Activated CD4-positive, alpha-beta T cell treated with anti-CD3 and anti-CD28 coated beads for 36 hours (primary cell): Measurements from ENCODE around the gene ZBTB8B. TPM values are rescaled to one million over a fixed set of nuclear protein-coding genes. Genes with fewer than 3 reads are reported as not detected.
"Not testable (repeated sequence)": the region's sequence is repeated elsewhere in the genome, so short reads cannot be mapped to it uniquely, and the experiment has no call there.

Experiments
- ATAC-seq: fragments of 200-7000 bp; cut with Tn5 transposase; one replicate; pipeline ENCODE4 v1.10.0; 2021; ENCODE audit warnings: mild to moderate bottlenecking, moderate library complexity
- CTCF ChIA-PET: fragments of 350-600 bp; sonication (Branson Sonifier 250); formaldehyde crosslinking; loops from one replicate; lab custom pipeline; 2021; ENCODE audit warnings: antibody characterized with exemption; lab: Charles Lee
- POLR2A ChIA-PET: fragments of 350-600 bp; sonication (Branson Sonifier 250); formaldehyde crosslinking; loops from one replicate; lab custom pipeline; 2021; ENCODE audit warnings: antibody characterized with exemption, inconsistent platforms; lab: Charles Lee
- DNase-seq: peaks from one replicate; pipeline ENCODE4 v3.0.0-alpha.2; 2020
- H3K27ac Mint-ChIP-seq: one replicate; pipeline ENCODE4 v1.8.0; 2021; ENCODE audit warnings: mixed read lengths
- H3K27me3 Mint-ChIP-seq: one replicate; pipeline ENCODE4 v1.8.0; 2021; ENCODE audit warnings: mixed read lengths
- H3K36me3 Mint-ChIP-seq: one replicate; pipeline ENCODE4 v1.8.0; 2021; ENCODE audit warnings: low read depth, mixed read lengths
- H3K4me1 Mint-ChIP-seq: one replicate; pipeline ENCODE4 v1.8.0; 2021; ENCODE audit warnings: mixed read lengths
- H3K4me3 Mint-ChIP-seq: one replicate; pipeline ENCODE4 v1.8.0; 2021; ENCODE audit warnings: mild to moderate bottlenecking, moderate library complexity, mixed read lengths
- H3K9me3 Mint-ChIP-seq: one replicate; pipeline ENCODE4 v1.8.0; 2021; ENCODE audit warnings: low read depth, mixed read lengths
- intact Hi-C, 2 experiments: fragments of 100-400 bp; cut with DNase I in 1 of 2; cut with micrococcal nuclease in 1 of 2; formaldehyde crosslinking; loops; one replicate each; pipeline versions ENCODE4 v1.14.2 to v1.15.1; 2022 to 2024; cut with DNase I, micrococcal nuclease
- total RNA-seq, 2 experiments: library from RNA; stranded (reverse); gene quantifications; one replicate each; pipeline ENCODE4 v1.2.3, GENCODE V29; 2021

ZBTB8B gene
- total RNA-seq, 2 experiments from 2014 or later: not detected

DNA sequence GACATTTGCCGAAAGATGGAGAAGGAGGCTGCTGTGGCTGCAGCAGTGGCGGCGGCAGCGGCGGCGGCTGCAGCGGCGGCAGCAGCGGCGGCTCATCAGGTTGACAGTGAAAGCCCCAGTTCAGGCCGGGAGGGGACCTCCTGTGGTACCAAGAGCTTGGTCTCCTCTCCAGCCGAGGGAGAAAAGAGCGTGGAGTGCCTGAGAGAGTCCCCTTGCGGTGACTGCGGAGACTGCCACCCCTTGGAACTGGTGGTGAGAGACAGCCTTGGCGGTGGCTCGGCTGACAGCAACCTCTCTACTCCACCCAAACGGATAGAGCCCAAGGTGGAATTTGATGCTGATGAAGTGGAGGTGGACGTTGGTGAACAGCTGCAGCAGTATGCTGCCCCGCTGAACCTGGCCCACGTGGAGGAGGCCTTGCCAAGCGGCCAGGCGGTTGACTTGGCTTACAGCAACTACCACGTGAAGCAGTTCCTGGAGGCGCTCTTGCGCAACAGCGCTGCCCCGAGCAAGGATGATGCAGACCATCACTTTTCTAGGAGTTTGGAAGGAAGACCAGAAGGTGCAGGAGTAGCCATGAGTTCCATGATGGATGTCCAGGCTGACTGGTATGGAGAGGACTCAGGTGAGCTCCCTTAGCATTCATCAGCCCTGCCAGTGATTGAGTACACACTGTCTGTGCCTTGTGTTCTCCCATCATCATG, 6.3 kb downstream of the ZBTB8B start:
- ATAC-seq: peak; percentile 68
- CTCF ChIA-PET: interaction anchor here (0.6 to 0.7 kb wide), 2 partner anchors 9 to 388 kb away, joined by 3 read pairs; no protein-coding TSS in a partner anchor
- intact Hi-C loops: no loop called here
- DNase-seq: peak; percentile 55
- Mint-ChIP-seq H3K27ac (no peak overlapping the region), H3K4me3 (no peak overlapping the region), H3K36me3 (no peaks in the 10 kb centered on the region), H3K4me1 (no peaks in the 10 kb centered on the region), H3K27me3 (peaks cover 17% of the 10 kb centered on the region), H3K9me3 (no peaks in the 10 kb centered on the region)
- POLR2A ChIA-PET: no interaction called here

DNA sequence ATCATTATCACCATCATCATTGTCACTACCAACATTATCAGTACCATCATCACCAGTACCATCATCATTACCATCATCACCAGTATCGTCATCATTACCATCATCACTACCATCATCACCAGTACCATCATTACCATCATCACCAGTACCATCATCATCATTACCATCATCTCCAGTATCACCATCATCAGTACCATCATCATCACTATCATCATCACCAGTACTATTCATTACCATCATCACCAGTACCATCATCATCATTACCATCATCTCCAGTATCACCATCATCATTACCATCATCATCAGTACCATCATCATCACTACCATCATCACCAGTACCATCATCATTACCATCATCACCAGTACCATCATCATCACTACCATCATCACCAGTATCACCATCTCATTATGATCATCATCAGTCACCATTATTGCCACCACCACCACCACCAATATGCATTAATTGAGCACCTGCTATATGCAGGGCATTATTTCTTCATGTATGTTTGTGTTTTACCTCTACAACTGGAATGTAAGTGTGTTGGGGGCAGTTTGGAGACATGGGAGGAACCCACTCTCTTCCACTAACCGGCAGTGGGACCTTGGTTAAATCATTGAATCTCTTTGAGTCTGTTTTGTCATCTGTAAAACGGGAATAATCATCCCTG, 7.0 kb downstream of the ZBTB8B start:
- H3K4me3 Mint-ChIP-seq: no peak overlapping the region
- DNase-seq (no peak), ATAC-seq (no peak)
- peaks cover 18% of the 10 kb centered on the region for H3K27me3 Mint-ChIP-seq
- no peak overlapping the region for H3K27ac Mint-ChIP-seq
- no peaks in the 10 kb centered on the region for H3K4me1 Mint-ChIP-seq
- intact Hi-C loops: no loop called here
- H3K9me3 Mint-ChIP-seq: no peaks in the 10 kb centered on the region
- ChIA-PET POLR2A (interaction anchor here (0.6 kb wide), 1 partner anchor 222 kb away, joined by 7 read pairs; no protein-coding TSS in a partner anchor), CTCF (no interaction called here)
- H3K36me3 Mint-ChIP-seq: no peaks in the 10 kb centered on the region

DNA sequence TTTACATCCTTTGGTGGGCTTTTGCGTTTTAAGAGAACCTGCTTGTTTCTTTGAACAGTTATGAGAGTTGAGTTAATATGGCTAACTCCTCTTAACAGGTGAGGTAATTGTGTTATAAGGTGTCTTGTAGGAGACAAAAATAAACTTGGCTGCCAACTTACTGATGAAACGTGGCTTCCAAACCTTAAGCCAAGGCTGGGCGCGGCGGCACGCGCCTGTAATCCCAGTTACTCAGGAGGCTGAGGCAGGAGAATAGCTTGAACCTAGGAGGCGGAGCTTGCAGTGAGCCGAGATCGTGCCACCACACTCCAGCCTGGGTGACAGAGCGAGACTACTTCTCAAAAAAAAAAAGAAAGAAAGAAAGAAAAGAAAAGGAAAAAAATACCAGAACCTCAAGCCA, 8.1 kb downstream of the ZBTB8B start:
- H3K27me3 Mint-ChIP-seq: peaks cover 15% of the 10 kb centered on the region
- H3K4me1 Mint-ChIP-seq, POLR2A ChIA-PET, ATAC-seq, H3K9me3 Mint-ChIP-seq, H3K36me3 Mint-ChIP-seq, DNase-seq, H3K27ac Mint-ChIP-seq, intact Hi-C loops, H3K4me3 Mint-ChIP-seq: not testable (repeated sequence)
- CTCF ChIA-PET: interaction anchor here (0.6 kb wide), 2 partner anchors 27 to 234 kb away, joined by 3 read pairs; no protein-coding TSS in a partner anchor

DNA sequence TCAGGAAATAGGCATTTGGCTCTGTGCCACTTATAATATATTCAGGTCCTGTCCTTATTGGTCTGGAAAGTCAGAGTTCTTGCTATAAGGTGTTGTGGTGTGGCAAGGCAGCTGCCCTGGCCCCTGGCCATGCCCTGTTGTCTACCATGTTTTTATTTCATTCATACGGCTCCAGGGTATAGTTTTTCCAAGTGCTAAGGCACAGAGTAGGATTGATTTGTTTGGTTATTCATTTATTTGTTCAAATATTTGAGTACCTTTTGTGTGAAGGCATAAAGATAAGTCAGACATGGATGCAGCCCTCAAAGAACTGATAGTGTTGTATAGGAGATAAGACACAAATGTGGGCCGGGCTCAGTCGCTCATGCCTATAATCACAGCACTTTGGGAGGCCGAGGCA, 10.1 kb downstream of the ZBTB8B start:
- ATAC-seq (no peak), DNase-seq (no peak)
- Mint-ChIP-seq H3K4me1 (no peaks in the 10 kb centered on the region), H3K27me3 (peaks cover 7% of the 10 kb centered on the region), H3K27ac (no peak overlapping the region), H3K4me3 (no peak overlapping the region), H3K9me3 (no peaks in the 10 kb centered on the region), H3K36me3 (no peaks in the 10 kb centered on the region)
- ChIA-PET POLR2A (no interaction called here), CTCF (interaction anchor here (0.6 kb wide), 2 partner anchors 98 to 621 kb away, joined by 3 read pairs; no protein-coding TSS in a partner anchor)
- intact Hi-C loops: no loop called here

DNA sequence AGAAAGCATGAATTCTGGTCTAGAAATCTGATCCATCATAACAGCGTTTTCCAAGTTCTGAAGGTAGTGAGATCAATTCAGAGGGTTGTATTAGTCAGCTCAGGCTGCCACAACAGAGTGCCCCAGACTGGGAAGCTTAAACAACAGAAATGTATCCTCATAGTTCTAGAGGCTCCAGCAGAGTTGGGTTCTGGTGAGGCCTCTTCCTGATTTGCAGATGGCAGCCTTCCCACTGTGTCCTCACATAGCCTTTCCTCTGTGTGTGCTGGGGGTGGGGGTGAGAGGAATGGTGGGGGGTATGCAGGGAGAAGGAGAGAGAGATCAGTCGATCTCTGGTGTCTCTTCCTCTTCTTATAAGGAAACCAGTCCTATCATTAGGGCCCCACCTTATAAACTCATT, 15.1 kb downstream of the ZBTB8B start:
- ChIA-PET POLR2A (no interaction called here), CTCF (interaction anchor here (1.9 kb wide), 1 partner anchor 16 kb away, joined by 9 read pairs; no protein-coding TSS in a partner anchor)
- no peak overlapping the region for H3K4me3 Mint-ChIP-seq
- DNase-seq (no peak), ATAC-seq (no peak)
- no peaks in the 10 kb centered on the region for H3K9me3 Mint-ChIP-seq
- no peak overlapping the region for H3K27ac Mint-ChIP-seq
- H3K36me3 Mint-ChIP-seq: no peaks in the 10 kb centered on the region
- H3K4me1 Mint-ChIP-seq: no peaks in the 10 kb centered on the region
- intact Hi-C loops: no loop called here
- peaks cover 3% of the 10 kb centered on the region for H3K27me3 Mint-ChIP-seq

DNA sequence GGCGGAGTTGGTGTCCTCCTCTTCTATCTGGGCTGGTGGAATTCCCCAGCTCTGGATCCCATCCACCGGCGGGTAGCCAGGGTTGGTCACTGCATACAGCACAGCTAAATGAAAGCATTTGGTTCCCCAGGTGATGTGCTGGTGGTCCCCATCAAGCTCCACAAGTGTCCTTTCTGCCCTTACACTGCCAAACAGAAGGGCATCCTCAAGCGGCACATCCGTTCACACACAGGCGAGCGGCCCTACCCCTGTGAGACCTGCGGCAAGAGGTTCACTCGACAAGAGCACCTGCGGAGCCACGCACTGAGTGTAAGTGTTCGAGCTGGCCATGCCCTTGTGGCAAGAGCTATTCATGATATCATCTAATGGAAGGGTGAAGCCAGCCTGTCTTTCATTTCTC, 15.9 kb downstream of the ZBTB8B start:
- CTCF ChIA-PET: interaction anchor here (1.3 to 1.9 kb wide), 2 partner anchors 15 to 40 kb away, joined by 4 to 9 read pairs; no protein-coding TSS in a partner anchor

DNA sequence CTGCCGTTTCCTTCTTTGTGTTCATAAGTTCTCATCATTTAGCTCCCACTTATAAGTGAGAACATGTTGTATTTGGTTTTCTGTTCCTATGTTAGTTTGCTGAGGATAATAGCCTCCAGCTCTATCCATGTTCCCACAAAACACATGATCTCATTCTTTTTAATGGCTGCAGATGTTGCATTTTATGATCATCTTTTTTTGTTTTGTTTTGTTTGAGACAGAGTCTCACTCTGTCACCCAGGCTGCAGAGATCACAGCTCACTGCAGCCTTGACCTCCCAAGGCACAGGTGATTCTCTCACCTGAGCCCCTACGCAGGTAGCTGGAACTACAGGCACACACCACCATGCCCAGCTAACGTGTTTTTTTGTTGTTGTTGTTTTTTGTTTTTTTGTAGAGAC, 16.9 kb downstream of the ZBTB8B start:
- POLR2A ChIA-PET, intact Hi-C loops, H3K9me3 Mint-ChIP-seq, H3K4me1 Mint-ChIP-seq, H3K27me3 Mint-ChIP-seq, DNase-seq, H3K36me3 Mint-ChIP-seq, ATAC-seq, H3K27ac Mint-ChIP-seq, H3K4me3 Mint-ChIP-seq: not testable (repeated sequence)
- CTCF ChIA-PET: interaction anchor here (0.6 to 1.9 kb wide), 4 partner anchors 14 to 76 kb away, joined by 3 to 9 read pairs (median 4); no protein-coding TSS in a partner anchor

More for the DNA sequence above, 15.9 kb downstream of the ZBTB8B start:
- peaks cover 3% of the 10 kb centered on the region for H3K27me3 Mint-ChIP-seq
- H3K27ac Mint-ChIP-seq: no peak overlapping the region
- intact Hi-C loops: no loop called here
- H3K4me1 Mint-ChIP-seq: no peaks in the 10 kb centered on the region
- H3K9me3 Mint-ChIP-seq: no peaks in the 10 kb centered on the region
- POLR2A ChIA-PET: interaction anchor here (0.6 kb wide), 1 partner anchor 335 kb away, joined by 3 read pairs; no protein-coding TSS in a partner anchor
- H3K36me3 Mint-ChIP-seq: no peaks in the 10 kb centered on the region
- ATAC-seq (no peak), DNase-seq (no peak)
- H3K4me3 Mint-ChIP-seq: no peak overlapping the region

DNA sequence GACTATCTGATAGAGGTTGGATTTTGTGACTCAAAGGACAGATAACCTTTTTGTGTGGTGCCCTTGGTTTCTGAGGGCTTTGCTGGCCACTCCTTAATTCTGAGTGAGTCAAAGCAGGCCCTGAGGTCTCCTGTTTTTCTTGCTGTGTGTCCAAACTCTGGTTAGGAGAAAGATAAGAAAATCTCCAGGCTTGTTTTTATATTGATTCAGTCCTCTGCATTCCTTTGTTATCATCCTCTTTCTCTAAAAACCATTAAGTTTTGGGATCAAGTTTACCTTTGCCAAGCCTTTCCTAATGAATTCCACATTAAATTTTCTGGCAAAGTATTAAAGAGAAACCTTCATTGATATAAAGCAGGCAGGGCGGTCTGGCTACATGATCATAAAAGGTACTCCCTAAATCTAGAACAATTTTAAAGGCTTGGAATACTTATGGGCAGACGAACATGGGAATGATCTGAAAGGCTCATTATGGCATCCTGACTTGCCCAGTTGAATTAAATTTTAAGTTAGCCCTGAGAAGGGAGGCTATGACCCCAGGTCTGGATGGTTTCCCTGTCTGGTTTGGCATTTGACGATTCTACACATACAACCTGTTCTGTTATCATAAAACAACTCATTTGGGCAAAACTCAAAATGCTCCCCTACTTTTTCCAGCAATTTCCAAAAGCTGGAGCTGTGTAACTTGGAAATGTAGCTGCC, 20.8 kb downstream of the ZBTB8B start:
- ChIA-PET POLR2A (no interaction called here), CTCF (no interaction called here)
- no peak overlapping the region for H3K27ac Mint-ChIP-seq

DNA sequence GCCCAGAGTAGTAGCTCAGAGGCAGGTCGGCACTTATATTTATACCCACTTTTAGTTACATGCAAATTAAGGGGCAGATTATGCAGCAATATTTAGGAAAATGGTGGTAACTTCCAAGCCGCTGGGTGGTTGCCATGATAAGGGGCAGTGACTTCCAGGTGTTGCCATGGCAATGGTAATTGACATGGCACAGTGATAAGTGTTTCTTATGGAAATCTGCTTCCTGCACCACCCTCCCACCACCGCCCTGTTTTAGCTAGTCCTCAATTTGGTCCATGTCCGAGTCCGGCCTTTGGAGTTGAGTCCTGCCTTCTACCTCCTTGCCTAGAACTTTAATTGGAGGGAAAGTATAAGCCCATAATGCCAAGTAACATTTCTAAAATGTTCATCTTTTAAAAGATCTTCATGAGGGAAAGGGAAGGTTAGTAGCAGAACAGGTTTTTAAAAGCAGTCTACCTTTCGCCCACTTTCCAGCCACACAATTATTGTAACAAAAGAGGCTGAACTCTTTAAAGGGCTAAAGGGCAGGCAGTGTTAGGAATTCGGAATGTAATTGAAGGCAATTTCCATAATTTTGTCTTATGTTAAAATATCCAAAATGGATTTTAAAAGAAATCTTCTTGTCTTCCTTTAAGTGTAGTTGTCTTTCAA, 21.7 kb downstream of the ZBTB8B start:
- no peak for DNase-seq
- ChIA-PET CTCF (interaction anchor here (0.7 kb wide), 1 partner anchor 98 kb away, joined by 3 read pairs; no protein-coding TSS in a partner anchor), POLR2A (no interaction called here)
- no peak overlapping the region for H3K27ac Mint-ChIP-seq
- ATAC-seq: no peak
- H3K4me1 Mint-ChIP-seq: no peaks in the 10 kb centered on the region
- no peaks in the 10 kb centered on the region for H3K9me3 Mint-ChIP-seq
- H3K4me3 Mint-ChIP-seq: no peak overlapping the region
- H3K36me3 Mint-ChIP-seq: no peaks in the 10 kb centered on the region
- peaks cover 3% of the 10 kb centered on the region for H3K27me3 Mint-ChIP-seq
- intact Hi-C loops: no loop called here

More for the DNA sequence above, 20.8 kb downstream of the ZBTB8B start:
- Mint-ChIP-seq H3K4me3 (no peak overlapping the region), H3K27me3 (peaks cover 3% of the 10 kb centered on the region), H3K9me3 (no peaks in the 10 kb centered on the region), H3K4me1 (no peaks in the 10 kb centered on the region), H3K36me3 (no peaks in the 10 kb centered on the region)
- ATAC-seq: no peak
- no peak for DNase-seq
- intact Hi-C loops: no loop called here

DNA sequence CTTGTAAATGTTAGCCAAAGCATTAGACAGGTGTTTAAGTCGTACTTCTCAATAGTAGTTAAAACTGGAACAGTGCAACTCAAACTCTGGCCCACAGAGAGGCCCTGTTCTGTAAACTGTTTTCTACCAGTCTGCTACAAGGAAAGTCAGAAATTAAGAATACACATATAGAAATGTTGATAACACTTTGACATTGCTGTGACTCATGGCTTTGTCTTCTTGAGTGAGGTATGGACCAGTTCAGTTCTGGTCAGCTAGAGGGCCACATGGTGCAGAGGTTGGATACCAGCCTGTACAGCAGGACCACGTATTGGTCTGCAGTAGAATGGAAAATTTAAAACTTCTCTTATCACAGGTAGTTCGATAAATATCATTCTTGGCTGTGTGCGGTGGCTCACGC, 22.3 kb downstream of the ZBTB8B start:
- no peak overlapping the region for H3K4me3 Mint-ChIP-seq
- H3K9me3 Mint-ChIP-seq: no peaks in the 10 kb centered on the region
- intact Hi-C loops: no loop called here
- H3K36me3 Mint-ChIP-seq: no peaks in the 10 kb centered on the region
- peaks cover 3% of the 10 kb centered on the region for H3K27me3 Mint-ChIP-seq
- H3K27ac Mint-ChIP-seq: no peak overlapping the region
- ATAC-seq (no peak), DNase-seq (no peak)
- CTCF ChIA-PET: interaction anchor here (0.7 kb wide), 1 partner anchor 98 kb away, joined by 3 read pairs; no protein-coding TSS in a partner anchor
- POLR2A ChIA-PET: no interaction called here
- H3K4me1 Mint-ChIP-seq: no peaks in the 10 kb centered on the region
